HG02852 (cell line): Measurements from ENCODE around the gene TOMT.

Experiments
- ATAC-seq: cut with Tn5 transposase; IDR thresholded peaks from one replicate; pipeline ENCODE4 v1.9.1; 2021; ENCODE audit warnings: mild to moderate bottlenecking, moderate library complexity; ENCODE audit not compliant: unreplicated experiment

Gene TOMT

GRCh38 chr11:72157131-72157530 is 51.4 kb downstream of the TOMT start:
- no peak for ATAC-seq
